Left renal pelvis (tissue), 4 donors: Measurements from ENCODE around the gene XXYLT1. TPM values are rescaled to one million over a fixed set of nuclear protein-coding genes. Genes with fewer than 3 reads are reported as not detected.

ENCODE experiments used
- DNase-seq, 4 donors: peaks; one replicate each; pipeline ENCODE4 v3.0.0-alpha.2; 2013; ENCODE audit warnings: low read depth in 4 of 4, low spot score in 3 of 4
- polyA plus RNA-seq, 4 donors: library from polyadenylated mRNA; unstranded; fragments of 120-200 nt; gene quantifications; one replicate each; pipeline ENCODE4 v1.2.1, GENCODE V29; 2013; ENCODE audit not compliant: insufficient read length in 4 of 4

XXYLT1 gene
- polyA plus RNA-seq, 4 donors, result 27.8 to 46.3 (median 30.5) TPM

GRCh38 chr3:195139091-195139875 is 131.7 kb downstream of the XXYLT1 start:
- no peak for DNase-seq

- DNase-seq, result no peak
Measured at GRCh38 chr3:195137638-195138588, 133.0 kb downstream of the XXYLT1 start.

DNA sequence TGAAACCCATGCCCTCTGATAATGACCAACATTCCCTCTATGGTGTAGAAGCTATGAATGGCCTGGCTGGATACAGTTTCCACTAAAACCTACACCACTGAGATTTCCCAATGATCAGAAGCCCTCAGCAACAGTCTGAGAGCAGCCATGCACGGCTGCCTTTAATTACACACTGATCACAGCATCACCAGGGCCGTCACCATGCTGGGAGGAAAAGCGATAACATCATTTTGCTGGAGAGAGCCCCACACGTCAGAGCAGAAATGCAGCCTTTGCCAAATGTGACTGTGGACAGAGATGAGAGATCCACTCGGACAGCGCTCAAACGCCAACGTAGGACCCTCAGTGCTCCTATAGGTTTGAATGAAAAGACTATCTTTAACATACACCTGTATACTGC is 135.0 kb downstream of the XXYLT1 start:
- no peak for DNase-seq

DNA sequence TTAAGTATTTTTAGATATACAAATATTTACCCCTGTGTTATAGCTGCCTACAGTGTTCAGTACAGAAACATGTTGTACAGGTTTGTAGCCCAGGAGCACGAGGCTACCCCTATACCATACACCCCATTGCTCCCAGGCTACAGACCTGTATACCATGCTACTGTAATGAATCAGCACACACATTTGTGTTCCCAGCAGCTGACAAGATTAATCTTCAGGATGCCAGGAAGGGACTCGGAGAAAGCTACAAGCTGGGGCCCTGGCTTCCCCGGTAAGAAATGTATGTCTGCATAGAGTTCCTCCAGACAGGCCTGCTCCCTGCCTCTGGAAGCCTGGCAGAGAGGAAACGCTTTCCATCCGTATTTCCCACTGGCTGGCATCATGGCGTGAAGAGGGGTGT is 136.5 kb downstream of the XXYLT1 start:
- no peak for DNase-seq

- no peak for DNase-seq
Measured at GRCh38 chr3:195133462-195133861, 137.5 kb downstream of the XXYLT1 start.

GRCh38 chr3:195133013-195133412 is 137.9 kb downstream of the XXYLT1 start:
- no peak for DNase-seq

DNA sequence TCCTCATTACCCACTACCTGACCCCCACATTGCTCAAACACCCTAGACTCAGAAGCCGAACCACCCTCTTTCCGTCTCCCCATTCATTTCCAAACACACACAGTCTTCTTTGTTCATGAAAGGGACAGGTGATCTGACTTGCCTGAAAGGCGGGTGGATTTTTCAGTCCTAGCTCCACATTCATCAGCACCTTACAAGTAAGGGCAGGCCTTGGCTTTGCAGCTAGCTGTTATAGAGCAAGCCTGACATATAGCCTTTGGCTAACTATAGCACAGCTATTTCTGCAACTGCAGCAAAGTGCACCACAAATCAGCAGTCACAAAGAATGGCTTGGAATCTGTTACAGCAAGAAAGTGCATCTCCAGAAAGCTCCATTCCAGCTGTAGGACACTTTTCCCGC is 139.8 kb downstream of the XXYLT1 start:
- no peak for DNase-seq

DNA sequence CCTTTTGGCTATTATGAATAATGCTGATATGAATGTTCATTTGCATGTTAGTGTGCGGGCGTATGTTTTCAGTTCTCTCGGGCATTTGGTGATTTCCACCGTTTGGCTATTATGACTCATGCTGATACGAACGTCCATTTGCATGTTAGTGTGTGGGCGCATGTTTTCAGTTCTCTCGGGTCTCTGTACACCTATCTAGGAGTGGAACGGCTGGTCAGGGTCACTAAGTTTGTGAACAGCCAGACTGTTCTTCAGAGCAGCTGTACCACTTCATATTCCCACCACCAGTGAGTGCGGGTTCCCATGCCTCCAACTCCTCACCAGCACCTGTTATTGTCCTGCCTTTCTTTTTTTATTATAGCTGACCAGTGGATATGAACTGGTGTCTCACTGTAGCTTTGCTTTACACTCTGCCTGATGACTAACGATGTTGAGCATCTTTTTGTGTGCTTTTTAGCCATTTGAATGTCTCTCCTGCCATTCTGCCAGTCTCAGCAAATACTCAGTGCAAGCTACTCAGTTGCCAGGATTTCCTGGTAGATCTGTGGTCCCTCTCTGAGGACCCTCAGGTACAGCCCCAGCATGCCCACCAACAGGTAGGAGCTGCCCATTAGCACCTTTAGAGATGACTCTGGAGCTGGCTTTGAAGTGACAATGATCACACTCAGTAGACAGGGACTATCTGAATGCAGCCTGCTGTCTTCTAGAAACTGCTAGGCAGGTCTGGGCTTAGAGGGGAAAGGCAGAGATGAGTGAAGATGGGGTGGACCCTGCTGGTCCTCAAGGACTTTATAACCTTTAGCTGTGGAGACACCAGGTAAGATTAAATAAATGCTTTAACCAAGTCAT is 141.1 kb downstream of the XXYLT1 start:
- DNase-seq, result no peak

DNA sequence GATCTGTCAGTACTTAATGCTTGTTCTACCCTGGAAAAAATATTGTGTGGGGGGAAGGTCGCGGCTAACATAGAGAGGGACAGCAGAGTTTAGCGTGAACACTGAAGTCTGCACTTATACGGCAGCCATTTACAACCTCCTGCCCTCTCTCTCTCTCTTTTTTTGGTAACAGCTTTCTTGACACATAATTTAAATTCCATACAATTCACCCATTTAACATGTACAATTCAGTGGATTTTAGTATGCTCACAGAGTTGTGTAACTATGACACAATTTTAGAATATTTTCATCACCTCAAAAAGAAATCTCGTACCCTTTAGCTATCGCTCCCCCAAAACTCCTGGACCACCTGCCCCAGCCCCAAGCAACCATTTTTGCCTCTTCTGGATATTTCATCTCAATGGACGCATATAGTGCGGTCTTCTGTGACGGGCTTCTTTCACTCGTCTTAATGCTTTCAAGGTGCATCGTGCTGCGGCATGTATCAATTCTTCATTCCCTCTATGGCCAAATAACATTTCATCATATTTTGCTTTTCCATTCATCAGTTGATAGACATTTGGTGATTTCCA is 141.8 kb downstream of the XXYLT1 start:
- DNase-seq, result no peak

DNA sequence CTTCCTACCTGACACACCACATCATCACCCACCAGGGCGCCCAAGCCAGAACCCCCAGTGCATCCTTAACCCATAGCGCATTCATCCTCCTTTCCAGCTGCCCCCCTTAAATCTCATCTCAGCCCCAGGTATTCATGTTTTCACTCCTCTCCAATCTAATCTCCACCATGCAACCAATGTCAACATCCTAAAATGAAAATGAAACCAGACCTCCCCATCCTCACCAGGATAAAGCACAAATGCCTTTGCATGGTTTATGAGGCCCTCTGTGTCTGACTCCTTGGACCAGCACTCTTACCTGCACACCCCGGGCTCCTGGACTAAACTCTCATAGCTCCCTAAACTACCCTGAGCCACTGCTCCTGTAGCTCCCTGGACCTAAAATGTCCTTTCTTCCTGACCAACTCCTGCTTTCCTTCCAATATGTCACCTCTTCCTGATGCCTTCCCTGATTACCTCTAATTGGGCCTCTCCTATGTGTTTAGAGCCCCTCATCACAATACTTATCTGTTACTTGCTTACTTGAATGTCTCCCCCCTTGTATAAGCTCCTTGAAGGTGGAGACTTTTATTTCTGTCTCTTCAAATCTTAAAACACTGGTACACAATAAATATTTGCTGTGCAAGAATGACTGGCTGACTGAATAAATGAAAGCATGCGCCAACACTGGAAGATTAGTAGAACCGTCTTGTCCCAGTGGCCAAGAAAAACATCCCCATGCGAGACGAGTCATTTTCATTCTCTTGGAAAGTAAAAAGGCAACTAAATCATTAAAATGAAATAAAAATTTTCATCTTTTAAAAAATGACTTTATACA is 142.5 kb downstream of the XXYLT1 start:
- no peak for DNase-seq

GRCh38 chr3:195126056-195126605 is 144.8 kb downstream of the XXYLT1 start:
- no peak for DNase-seq

DNA sequence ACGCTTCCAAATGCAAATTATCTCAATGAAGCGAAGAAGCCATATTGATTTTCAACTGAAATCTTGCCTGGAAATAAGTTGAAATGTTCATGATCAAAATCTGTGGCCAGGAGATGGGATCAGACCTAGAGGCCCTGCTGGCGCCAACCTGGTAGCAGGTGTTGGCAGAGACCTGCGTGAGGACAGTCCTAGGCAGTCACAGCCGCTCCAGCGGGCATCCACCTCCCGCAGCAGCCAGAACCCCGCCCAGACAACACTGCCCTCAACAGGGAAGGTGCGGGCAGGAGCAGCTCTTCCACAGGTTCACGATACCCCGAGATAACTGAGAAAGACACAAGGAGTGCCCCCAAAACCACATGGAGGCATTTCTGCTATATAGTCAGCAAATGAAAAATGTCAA is 145.3 kb downstream of the XXYLT1 start:
- DNase-seq, result no peak

- DNase-seq, result no peak
Measured at GRCh38 chr3:195124378-195124992, 146.5 kb downstream of the XXYLT1 start.

GRCh38 chr3:195123281-195123691 is 147.7 kb downstream of the XXYLT1 start:
- no peak for DNase-seq

- no peak for DNase-seq
Measured at GRCh38 chr3:195122261-195122660, 148.7 kb downstream of the XXYLT1 start.

- DNase-seq, result no peak
Measured at GRCh38 chr3:195120267-195120601, 150.7 kb downstream of the XXYLT1 start.

DNA sequence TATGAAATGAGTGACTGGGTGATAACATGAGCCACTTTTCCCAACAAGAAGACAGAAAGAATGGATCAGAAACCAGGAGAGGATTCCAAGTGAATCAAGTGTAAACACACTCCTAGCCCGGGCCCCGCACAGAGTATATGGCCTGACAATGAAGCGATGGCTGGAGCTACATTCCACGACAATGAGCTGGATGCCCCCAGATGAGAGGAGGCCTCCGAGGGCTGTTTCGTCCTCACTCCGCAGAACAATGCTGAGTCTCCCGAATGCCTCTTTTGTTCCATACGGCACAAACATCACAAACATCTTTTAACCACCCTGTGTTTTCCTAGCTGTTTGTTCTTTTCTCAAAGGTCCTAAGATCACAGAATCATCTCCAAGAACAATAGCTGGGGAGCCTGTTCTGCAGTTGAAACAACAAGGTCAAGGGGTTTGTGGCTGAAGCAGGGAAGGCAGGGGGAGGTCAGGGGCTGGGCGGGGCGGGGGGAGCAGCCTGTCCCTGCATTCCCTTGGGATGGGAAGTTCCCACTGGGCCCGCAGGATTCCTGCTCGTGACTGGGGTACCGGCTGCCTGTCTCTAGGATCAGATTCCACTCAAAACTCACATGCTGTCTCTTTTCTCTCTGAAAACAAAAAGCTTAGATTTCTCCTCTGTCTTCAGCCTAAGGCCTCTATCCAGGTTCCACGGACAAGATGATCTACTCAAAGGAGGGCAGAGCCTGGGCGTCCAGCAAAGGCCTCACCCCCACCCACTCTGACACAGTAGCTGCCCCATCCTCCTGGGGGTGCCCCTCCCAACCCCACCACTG is 151.3 kb downstream of the XXYLT1 start:
- DNase-seq, result no peak

GRCh38 chr3:195118671-195119070 is 152.3 kb downstream of the XXYLT1 start:
- DNase-seq, result no peak
